ENCODE data around the gene UTS2R.

DNA sequence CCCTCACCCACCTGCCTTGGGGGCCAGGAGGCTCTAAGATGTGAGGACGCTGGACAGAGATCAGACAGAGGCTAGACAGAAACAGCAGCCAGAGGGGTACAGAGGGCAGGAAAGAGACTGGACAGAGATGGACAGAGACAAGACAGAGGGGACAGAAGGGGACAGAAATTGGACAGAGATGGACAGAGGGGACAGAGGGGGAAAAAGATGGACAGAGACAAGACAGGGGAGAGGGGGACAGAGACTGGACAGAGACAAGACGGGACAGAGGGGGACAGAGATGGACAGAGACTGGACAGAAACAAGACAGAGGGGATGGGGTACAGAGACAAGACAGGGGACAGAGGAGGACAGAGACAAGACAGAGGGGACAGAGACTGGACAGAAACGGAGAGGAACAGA is 16.1 kb downstream of the UTS2R start:
- TF ChIP-seq, protein P1, sequence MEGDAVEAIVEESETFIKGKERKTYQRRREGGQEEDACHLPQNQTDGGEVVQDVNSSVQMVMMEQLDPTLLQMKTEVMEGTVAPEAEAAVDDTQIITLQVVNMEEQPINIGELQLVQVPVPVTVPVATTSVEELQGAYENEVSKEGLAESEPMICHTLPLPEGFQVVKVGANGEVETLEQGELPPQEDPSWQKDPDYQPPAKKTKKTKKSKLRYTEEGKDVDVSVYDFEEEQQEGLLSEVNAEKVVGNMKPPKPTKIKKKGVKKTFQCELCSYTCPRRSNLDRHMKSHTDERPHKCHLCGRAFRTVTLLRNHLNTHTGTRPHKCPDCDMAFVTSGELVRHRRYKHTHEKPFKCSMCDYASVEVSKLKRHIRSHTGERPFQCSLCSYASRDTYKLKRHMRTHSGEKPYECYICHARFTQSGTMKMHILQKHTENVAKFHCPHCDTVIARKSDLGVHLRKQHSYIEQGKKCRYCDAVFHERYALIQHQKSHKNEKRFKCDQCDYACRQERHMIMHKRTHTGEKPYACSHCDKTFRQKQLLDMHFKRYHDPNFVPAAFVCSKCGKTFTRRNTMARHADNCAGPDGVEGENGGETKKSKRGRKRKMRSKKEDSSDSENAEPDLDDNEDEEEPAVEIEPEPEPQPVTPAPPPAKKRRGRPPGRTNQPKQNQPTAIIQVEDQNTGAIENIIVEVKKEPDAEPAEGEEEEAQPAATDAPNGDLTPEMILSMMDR (IDR thresholded peaks at IDR 0.05; ENCODE audit: insufficient read depth, low read length): no peak
- TF ChIP-seq, protein P2, sequence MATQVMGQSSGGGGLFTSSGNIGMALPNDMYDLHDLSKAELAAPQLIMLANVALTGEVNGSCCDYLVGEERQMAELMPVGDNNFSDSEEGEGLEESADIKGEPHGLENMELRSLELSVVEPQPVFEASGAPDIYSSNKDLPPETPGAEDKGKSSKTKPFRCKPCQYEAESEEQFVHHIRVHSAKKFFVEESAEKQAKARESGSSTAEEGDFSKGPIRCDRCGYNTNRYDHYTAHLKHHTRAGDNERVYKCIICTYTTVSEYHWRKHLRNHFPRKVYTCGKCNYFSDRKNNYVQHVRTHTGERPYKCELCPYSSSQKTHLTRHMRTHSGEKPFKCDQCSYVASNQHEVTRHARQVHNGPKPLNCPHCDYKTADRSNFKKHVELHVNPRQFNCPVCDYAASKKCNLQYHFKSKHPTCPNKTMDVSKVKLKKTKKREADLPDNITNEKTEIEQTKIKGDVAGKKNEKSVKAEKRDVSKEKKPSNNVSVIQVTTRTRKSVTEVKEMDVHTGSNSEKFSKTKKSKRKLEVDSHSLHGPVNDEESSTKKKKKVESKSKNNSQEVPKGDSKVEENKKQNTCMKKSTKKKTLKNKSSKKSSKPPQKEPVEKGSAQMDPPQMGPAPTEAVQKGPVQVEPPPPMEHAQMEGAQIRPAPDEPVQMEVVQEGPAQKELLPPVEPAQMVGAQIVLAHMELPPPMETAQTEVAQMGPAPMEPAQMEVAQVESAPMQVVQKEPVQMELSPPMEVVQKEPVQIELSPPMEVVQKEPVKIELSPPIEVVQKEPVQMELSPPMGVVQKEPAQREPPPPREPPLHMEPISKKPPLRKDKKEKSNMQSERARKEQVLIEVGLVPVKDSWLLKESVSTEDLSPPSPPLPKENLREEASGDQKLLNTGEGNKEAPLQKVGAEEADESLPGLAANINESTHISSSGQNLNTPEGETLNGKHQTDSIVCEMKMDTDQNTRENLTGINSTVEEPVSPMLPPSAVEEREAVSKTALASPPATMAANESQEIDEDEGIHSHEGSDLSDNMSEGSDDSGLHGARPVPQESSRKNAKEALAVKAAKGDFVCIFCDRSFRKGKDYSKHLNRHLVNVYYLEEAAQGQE (IDR thresholded peaks at IDR 0.05; ENCODE audit: insufficient replicate concordance, low read depth): no peak
- TF ChIP-seq SPI1 (IDR thresholded peaks at IDR 0.05; ENCODE audit: borderline replicate concordance, low read depth) (no peak), POLR2AphosphoS5 (IDR thresholded peaks at IDR 0.05; ENCODE audit: low read depth) (no peak), GABPA (IDR thresholded peaks at IDR 0.05; ENCODE audit: low read depth) (no peak)

Data from HL-60 (cell line).